Suppressor macrophage treated with lipopolysaccharide for 1 hour (primary cell): ENCODE data around the gene ALG8.
"Not testable (repeated sequence)": the region's sequence is repeated elsewhere in the genome, so short reads cannot be mapped to it uniquely, and the experiment has no call there.

ENCODE experiments used
- DNase-seq, 3 donors: peaks; one replicate each; pipeline ENCODE4 v3.0.0-alpha.2; 2020 to 2022

The ALG8 gene

DNA sequence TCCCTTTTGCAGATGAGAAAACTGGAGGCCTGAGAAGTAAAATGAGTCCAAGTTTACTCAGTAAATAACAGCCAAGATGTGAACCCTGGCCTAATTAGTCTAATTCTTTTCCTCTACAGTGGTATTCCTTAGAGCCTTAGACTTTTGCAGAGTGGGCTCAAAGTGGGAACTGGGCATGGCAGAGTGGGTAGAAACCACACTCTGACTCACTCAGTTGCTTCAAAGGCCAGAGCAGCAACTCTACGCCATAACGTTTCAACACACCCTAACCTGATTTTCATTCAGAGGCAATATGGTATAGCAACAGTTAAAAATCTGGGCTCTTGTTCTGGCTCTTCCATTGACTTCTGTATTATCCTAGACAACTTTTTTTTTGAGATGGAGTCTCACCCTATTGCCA is 73.0 kb downstream of the ALG8 start:
- peak; percentile 48 to 66 (median 50) for DNase-seq

DNA sequence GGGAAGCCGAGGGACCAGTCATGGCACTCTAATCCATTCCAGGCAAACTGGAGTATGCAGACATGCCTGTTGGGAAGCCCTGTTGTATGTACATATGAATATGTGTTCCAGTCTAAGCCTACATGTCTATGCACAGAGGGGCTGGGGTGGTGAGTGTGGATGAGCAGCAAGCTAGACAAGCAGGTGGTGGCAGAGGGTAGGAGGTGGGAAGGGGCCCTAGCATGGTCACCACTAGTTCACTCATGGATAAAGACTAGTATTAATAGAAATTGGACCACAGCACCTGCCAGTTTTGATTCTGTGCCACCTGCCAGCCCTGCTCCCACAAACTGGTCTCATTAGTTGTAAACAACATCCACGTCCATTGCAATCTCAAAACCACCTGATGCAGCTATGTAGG is 74.2 kb downstream of the ALG8 start:
- DNase-seq, result no peak

DNA sequence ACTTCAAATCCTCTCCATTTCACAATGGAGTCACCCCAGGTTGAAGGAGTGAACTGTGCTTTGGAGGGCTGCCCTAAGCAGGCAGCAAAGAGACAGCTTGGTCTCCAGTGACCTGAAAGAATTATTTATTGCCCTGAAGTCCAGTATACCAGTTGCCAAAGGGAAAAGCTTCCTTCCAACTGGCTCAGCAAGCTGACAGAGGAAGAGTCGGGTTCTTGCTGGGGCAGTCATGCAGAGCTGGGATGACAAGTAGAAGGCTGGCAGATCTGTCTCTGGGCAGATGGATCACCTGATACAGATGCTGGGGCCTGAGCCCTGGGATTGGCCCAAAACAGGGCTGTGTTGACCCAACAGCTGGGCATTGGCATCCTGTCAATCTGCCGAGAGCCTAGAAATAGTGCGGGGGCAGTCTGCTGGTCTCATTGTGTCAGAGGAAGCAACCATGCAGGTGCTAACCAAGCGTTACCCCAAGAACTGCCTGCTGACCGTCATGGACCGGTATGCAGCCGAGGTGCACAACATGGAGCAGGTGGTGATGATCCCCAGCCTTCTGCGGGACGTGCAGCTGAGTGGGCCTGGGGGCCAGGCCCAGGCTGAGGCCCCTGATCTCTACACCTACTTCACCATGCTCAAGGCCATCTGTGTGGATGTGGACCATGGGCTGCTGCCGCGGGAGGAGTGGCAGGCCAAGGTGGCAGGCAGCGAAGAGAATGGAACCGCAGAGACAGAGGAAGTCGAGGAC is 75.8 kb downstream of the ALG8 start, which contains the start of gene THRSP:
Gene THRSP (plus strand): TSS at position 422 of the 742 bp plus-strand sequence. CDS start 21 bp downstream, at position 443.
- no peak for DNase-seq

DNA sequence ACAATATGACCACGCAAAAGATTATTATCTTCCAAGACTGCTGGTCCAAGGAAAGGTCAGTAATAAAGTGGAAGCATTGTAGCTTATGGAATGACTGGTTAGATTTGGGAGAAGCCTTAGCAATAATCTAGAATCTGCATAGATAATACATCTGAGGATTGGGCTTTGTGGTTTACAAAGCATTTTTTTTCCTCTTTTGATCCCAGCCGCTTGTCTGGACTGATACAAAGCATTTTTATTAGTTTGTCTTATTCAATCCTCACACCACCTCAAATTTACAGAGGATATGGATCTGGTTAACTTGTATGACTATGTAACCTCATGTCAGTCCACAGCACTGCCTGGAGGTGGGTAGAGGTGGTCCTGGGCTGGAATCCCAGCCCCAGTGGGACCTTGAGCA is 76.8 kb downstream of the ALG8 start:
- no peak for DNase-seq

DNA sequence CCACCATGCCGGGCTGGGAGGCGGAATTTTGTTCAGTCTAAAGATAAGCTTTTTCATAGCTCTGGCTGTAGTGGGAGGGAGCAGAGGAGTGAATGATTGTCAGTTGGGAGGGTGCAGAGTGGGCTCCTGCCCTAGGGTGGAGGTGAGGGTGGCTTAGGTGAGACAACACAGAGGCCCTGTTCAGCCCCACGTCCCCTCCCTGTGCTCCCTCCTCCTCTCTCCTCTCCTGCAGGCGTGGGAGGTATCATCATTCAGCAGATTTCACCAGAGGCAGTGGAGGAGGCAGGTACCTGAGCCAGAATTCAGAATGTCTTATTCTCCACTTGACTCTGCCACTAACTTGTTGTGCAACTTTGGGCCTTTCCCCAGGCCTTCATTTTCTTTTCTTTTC is 77.5 kb downstream of the ALG8 start:
- DNase-seq, result no peak

DNA sequence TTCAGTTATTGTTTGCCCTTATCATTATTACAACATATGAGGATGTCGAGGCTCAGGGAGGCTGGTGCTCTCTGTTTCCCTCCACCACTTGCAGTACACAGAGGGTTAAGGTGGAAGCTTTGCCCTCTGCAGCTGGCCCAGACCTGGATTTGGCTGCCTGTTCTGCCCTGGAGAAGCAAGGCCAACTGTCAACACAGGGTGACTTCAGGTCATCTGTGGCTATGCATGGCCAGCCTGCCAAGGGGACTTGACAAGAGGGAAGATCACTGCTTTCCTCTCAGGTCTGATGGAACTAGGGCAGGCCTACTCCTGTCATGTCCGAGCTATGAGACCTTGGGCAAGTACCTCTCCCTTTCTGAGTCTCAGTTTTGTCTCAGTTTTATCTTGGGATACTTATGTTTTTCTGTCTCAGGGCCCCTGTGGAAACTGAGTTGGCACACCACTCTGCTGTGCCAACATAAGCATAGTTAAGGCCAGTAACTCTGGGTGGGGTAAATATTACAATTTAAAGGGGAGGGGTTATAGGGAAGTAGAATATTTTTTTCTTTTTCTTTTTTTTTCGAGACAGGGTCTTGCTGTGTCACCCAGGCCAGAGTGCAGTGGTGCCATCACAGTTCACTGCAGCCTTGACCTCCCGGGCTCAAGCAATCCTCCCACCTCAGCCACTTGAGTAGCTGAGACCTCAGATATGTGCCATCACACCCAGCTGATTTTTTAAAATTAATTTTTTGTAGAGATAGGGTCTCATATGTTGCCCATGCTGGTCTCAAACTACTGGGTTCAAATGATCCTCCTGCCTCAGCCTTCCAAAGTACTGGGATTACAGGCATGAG is 78.1 kb downstream of the ALG8 start:
- no peak for DNase-seq

DNA sequence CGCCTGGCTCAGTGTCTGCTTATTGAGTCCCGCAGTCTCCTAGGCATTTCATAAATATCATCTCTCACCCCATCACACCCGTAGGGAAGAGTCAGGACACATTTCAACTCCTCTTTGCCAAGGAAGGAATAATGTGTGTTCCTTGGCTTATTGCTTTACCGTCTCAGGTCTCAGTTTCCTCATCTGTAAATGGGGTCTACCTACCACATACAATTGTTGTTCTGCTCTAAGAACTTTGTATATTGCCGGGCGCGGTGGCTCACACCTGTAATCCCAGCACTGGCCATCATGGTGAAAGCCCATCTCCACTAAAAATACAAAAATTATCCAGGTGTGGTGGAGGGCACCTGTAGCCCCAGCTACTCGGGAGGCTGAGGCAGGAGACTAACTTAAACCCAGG is 78.9 kb downstream of the ALG8 start:
- no peak for DNase-seq

DNA sequence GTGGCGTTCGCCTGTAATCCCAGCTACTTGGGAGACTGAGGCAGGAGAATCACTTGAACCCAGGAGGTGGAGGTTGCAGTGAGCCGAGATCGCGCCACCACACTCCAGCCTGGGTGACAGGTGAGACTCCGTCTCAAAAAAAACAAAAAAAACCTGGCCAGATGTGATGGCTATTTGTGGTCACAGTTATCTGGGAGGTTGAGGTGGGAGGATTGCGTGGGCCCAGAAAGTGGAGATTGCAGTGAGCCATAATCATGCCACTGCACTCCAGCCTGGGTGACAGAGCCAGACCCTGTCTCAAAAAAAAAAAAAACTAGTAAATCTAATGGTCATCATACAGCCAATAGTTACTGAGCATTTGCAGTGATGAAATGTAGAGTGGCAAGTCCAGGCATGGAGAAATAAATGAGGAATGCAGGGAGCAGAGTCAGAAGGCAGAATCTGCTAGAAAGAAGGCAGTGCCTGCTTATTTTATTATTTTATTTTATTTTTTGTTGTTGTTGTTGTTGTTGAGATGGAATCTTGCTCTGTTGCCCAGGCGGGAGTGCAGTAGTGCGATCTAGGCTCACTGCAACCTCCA is 79.6 kb downstream of the ALG8 start:
- not testable (repeated sequence) for DNase-seq

DNA sequence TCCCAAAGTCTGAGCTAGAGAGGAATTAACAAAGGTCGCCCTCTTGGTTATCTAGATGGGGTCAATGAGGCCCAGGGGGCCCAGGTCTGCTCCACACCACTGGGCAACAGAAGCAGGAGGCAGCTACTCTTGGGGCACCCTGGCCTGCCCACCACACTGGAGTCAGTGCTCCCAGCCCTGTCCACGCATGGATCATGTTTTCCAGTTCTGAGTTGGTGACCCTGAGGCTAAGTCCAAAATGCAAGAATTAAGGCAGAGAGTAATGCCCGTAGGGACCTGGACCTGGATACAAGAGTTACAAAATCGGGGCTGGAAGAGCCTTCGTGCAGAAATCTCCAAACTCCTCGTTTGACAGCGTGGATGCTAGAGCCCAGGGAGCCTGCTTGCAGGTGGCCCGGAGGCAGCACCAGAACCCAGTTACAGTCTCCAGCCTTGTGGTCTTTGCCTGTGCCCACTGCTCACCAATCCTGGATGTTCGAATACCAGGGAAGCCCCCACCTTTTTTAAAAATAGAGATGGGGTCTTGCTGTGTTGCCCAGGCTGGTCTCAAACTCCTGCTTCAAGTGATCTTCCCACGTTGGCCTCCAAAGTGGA is 81.9 kb downstream of the ALG8 start:
- no peak for DNase-seq

DNA sequence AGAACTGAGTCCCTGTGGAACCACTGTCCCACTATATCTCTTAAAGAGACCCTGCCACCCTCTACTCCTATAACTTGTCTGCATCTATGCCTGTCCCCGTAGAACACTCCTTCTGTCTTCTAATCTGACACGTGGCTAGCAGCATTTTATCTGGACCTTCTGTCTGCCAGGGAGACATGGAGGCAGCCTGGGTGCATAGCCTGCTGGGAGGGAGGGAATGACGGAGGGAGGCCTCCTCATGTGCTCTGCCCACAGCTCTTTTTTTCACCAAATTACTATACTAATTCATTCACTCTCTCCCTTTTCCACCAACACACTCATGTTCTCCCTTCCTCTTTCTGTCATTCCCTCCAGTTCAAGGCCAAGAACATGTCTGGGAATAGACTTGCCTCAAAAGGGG is 83.3 kb downstream of the ALG8 start:
- no peak for DNase-seq

DNA sequence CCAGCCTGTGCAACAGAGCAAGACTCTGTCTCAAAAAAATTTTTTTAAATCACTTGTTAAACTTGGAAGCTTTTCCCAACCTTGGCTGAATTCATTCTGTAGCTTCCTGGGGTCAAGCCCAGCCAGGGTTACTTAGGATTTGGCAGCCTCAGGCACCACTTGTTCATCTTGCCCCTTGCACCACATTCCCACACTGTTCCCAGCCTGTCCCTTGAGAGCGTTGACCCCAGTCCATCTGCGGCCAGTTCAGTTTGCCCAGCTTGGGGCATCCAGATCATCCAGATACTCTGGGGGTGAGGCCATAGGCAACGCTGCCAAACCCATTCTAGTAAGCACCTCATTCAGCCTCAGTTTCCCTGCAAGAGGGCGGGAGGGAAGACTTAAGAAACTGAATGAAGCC is 84.5 kb downstream of the ALG8 start:
- no peak for DNase-seq

DNA sequence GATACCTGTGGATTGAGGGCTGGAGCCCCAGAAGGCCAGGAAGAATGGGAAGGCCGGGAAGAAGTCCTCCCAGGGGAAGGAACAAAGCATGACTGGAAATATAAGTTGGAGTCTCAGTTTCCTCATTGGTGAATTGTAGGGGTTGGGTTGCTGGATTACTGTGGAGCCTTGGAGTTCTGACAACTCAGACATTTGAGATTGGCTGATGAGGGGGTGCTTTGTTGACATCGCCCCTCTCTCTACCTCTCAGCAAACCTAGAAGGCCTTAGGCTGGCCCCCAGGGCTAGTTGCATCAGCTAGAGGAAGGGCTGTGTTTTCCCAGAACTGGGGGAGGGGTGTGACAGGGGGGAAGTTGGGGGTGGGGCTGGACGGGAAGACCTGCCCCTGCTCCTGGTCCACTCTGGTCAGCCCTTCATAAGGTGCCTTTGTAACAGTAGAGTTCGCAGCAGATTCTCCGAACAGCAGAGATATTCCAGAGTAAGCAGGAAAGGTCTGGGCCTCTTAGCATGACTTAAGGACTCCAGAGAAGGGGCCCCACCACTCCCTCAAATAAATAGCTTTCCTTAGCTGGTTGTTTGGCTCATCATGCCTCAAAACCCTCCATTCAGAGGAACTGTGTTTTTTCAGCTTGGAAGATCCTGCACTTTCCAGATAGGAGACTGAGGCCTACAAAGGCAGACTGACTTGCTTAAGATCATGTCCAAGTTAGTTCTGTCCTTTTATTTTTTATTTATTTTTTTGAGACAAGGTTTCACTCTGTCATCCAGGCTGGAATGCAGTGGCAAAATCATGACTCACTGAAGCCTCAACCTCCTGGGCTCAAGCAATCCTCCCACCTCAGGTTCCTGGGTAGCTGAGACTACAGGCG is 88.2 kb downstream of the ALG8 start:
- DNase-seq, result no peak
